NCI-H748 treated with DMSO at 0.1 percent for 48 hours (cell line): Measurements from ENCODE around the gene MTMR11.
"Not testable (repeated sequence)": the region's sequence is repeated elsewhere in the genome, so short reads cannot be mapped to it uniquely, and the experiment has no call there.

Source experiments
- DNase-seq: peaks from one replicate; lab custom pipeline; 2025; lab: John Stamatoyannopoulos, UW

The MTMR11 gene, protein sequence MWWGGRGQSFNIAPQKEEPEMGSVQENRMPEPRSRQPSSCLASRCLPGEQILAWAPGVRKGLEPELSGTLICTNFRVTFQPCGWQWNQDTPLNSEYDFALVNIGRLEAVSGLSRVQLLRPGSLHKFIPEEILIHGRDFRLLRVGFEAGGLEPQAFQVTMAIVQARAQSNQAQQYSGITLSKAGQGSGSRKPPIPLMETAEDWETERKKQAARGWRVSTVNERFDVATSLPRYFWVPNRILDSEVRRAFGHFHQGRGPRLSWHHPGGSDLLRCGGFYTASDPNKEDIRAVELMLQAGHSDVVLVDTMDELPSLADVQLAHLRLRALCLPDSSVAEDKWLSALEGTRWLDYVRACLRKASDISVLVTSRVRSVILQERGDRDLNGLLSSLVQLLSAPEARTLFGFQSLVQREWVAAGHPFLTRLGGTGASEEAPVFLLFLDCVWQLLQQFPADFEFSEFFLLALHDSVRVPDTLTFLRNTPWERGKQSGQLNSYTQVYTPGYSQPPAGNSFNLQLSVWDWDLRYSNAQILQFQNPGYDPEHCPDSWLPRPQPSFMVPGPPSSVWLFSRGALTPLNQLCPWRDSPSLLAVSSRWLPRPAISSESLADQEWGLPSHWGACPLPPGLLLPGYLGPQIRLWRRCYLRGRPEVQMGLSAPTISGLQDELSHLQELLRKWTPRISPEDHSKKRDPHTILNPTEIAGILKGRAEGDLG

GRCh38 chr1:149936170-149936991 is at the start of gene MTMR11:
Gene MTMR11 (minus strand): TSS chr1:149936879. CDS start chr1:149936647, 232 bp downstream.
- DNase-seq: no peak

DNA sequence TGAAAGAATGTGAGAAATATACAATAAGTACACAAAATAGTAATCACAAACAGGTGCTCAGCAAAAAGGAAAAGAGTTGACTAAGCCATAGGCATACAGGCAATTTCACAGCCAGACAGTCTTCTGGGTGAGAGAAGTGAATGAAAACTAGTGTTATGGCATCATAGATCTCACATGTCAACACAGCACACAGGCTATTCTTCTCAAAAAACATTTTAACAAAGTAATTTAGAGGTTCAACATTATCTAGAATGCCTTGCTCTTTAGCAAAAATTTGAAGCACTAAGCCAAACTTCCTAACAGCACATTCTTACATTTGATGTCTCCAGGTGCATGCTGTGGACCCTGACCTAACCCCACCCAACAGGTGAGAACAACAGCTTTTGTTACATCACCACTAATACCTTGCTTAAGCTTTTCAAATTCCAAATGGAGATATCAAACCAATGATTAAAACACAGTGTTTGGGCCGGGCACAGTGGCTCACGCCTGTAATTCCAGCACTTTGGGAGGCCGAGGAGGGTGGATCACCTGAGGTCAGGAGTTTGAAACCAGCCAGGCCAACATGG is 43.4 kb upstream of the MTMR11 start:
- no peak for DNase-seq

- no peak for DNase-seq
These were observed 42.7 kb upstream of the MTMR11 start for GRCh38 chr1:149979245-149979971.

- DNase-seq: no peak
These were observed 41.9 kb upstream of the MTMR11 start for GRCh38 chr1:149978547-149979023.

GRCh38 chr1:149977345-149977744 is 40.7 kb upstream of the MTMR11 start:
- peak; percentile 57 for DNase-seq

- DNase-seq: no peak
These were observed 35.9 kb upstream of the MTMR11 start for GRCh38 chr1:149972547-149972946.

DNA sequence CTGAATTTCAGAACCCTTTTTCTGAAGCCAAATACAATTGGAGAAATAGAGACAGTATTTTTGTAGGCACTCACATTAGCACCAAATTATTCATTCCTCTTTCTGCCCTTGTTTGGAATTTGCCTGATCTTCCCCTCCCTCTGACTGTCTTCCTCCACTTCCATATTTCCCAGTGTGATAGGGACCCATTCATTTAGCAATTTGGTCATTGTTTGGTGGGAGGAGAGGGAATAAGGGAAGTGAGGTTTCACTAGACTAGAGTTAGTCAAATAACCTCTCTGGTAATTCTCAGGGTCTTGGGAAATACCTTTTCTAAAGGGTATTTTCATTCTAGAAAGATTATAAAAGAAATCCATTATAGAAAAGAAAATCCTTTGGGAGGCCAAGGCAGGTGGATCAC is 31.0 kb upstream of the MTMR11 start:
- DNase-seq: no peak

- no peak for DNase-seq
These were observed 30.4 kb upstream of the MTMR11 start for GRCh38 chr1:149967041-149967440.

DNA sequence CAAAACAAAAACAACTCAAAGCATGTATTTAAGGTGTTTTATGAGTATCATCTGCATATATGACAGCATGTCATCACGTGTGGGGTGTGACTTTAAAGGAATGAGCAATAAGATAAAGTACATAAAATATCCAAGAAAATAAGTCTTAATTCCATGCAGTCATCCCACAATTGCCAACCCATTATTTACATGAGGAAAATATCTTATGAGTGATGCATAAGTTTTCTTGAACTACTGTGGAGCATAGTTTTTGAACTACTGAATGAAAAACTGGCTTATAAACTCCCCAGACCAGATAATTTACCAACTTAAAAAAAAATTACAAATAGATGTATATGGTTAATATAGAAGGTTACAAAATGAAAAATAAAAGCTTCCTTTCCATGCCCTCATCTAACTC is 29.7 kb upstream of the MTMR11 start:
- DNase-seq: no peak

GRCh38 chr1:149965440-149965839 is 28.8 kb upstream of the MTMR11 start:
- DNase-seq: no peak

- DNase-seq: no peak
These were observed 26.7 kb upstream of the MTMR11 start for GRCh38 chr1:149963358-149963757.

DNA sequence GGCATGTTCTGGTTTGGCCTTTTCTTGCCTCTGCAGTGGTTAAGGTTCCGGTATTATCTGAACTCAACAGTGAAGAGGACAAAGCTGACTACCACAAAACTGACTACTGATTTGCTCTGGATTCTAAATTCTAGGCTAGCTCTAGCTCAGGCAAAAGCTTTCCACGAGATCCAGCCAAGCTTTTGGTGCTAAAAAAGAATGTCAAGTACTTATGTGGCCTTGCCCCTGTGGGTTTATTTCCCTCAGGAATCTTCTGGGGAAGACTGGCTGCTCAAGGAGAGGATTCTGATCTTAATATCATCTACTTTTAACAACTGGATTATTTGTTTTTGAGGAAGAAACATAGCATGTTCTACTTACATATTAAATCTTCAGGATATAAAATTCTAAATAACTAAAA is 26.1 kb upstream of the MTMR11 start:
- no peak for DNase-seq

DNA sequence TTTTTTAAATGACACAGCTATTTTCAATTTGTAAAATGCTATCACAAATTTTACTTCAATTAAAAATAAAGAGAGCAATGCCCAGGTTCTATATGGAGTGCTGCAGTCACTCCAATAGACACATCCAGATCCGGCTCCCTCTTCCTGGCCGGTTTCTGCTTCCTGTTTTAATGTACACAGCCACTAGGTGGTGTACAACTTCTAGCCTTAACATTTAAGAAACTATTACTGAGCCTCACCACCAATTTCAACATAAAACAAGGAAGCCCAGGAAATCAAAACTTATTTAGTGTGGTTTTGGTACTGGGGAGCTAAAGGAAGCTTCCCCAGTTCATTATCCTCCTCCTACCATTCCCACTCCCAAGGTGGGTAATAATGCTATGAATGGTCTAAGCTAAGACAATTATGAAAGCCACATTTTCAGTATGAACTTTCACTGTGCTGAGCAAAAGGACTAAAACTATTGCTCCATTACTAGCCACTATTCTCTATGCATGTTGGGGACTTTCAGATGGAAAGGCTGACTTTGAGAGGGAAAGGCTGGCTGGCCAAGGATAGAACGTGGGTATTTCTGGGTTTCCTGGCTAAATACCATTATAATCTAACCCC is 25.5 kb upstream of the MTMR11 start:
- peak; percentile 61 for DNase-seq

GRCh38 chr1:149957548-149957947 is 20.9 kb upstream of the MTMR11 start:
- DNase-seq: not testable (repeated sequence)

GRCh38 chr1:149949911-149950310 is 13.2 kb upstream of the MTMR11 start:
- no peak for DNase-seq

DNA sequence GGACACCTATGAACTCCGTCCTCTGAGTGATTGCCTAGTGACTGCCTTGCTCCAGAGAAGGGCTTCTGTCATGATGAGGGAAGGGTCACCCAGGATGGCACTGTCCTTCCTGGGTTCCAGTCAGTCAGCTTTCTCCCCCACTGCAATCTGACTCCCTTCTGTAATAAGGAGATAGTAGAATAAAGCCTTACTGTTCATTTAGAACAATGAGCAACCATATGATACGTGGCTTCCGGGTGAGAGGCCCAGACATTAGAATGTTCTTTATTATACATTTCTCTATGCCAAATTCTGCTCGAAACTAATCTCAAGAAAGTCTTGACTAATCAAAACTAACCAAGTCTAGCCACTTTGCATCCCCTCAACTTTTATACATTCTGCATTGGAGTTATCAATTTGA is 8.5 kb upstream of the MTMR11 start:
- DNase-seq: no peak

GRCh38 chr1:149942885-149943284 is 6.2 kb upstream of the MTMR11 start:
- no peak for DNase-seq

- DNase-seq: no peak
These were observed 5.5 kb upstream of the MTMR11 start for GRCh38 chr1:149942207-149942606.

- DNase-seq: no peak
These were observed 3.7 kb upstream of the MTMR11 start for GRCh38 chr1:149940427-149940826.

DNA sequence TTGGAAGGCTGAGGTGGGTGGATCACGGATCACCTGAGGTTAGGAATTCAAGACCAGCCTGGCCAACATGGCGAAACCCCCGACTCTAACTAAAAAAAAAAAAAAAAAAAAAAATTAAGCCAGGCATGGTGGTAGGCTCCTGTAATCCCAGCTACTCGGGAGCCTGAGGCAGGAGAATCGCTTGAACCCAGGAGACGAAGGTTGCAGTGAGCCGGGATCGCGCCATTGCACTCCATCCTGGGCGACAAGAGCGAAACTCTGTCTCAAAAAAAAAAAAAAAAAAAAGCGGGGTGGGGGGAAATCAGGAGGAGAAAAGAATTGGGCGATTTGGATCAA is 2.0 kb upstream of the MTMR11 start:
- DNase-seq: not testable (repeated sequence)

GRCh38 chr1:149937759-149938158 is 1.1 kb upstream of the MTMR11 start:
- DNase-seq: no peak
